HG03139 (cell line): Measurements from ENCODE around the gene GKN1.
"Not testable (repeated sequence)": the region's sequence is repeated elsewhere in the genome, so short reads cannot be mapped to it uniquely, and the experiment has no call there.

Experiments used
- ATAC-seq: cut with Tn5 transposase; IDR thresholded peaks from one replicate; pipeline ENCODE4 v1.9.1; 2021; ENCODE audit not compliant: unreplicated experiment

The GKN1 gene

GRCh38 chr2:68974251-68974650, at the start of gene GKN1:
Gene GKN1 (plus strand): TSS chr2:68974636. CDS start chr2:68974678, 42 bp downstream.
- no peak for ATAC-seq

- ATAC-seq = no peak
Measured at GRCh38 chr2:68925295-68925896, 49.0 kb upstream of the GKN1 start.

GRCh38 chr2:68926796-68927195, 47.6 kb upstream of the GKN1 start:
- no peak for ATAC-seq

GRCh38 chr2:68931149-68931711, 43.2 kb upstream of the GKN1 start:
- no peak for ATAC-seq

- ATAC-seq = no peak
Measured at GRCh38 chr2:68931799-68932198, 42.6 kb upstream of the GKN1 start.

GRCh38 chr2:68932402-68932801, 42.0 kb upstream of the GKN1 start:
- ATAC-seq = no peak

GRCh38 chr2:68934021-68934420, 40.4 kb upstream of the GKN1 start:
- ATAC-seq = no peak

GRCh38 chr2:68935471-68935870, 39.0 kb upstream of the GKN1 start:
- ATAC-seq = no peak

GRCh38 chr2:68936427-68936826, 38.0 kb upstream of the GKN1 start:
- no peak for ATAC-seq

GRCh38 chr2:68936889-68937288, 37.5 kb upstream of the GKN1 start:
- ATAC-seq = no peak

GRCh38 chr2:68937346-68938055, 36.9 kb upstream of the GKN1 start:
- ATAC-seq = no peak

GRCh38 chr2:68938938-68939337, 35.5 kb upstream of the GKN1 start:
- no peak for ATAC-seq

GRCh38 chr2:68939962-68940361, 34.5 kb upstream of the GKN1 start:
- ATAC-seq = no peak

- ATAC-seq = no peak
Measured at GRCh38 chr2:68940369-68940768, 34.1 kb upstream of the GKN1 start.

GRCh38 chr2:68942827-68943226, 31.6 kb upstream of the GKN1 start:
- no peak for ATAC-seq

- no peak for ATAC-seq
Measured at GRCh38 chr2:68943581-68944568, 30.6 kb upstream of the GKN1 start.

GRCh38 chr2:68946117-68946516, 28.3 kb upstream of the GKN1 start:
- ATAC-seq = no peak

GRCh38 chr2:68948710-68949109, 25.7 kb upstream of the GKN1 start:
- no peak for ATAC-seq

GRCh38 chr2:68951899-68952298, 22.5 kb upstream of the GKN1 start:
- ATAC-seq = no peak

- no peak for ATAC-seq
Measured at GRCh38 chr2:68952887-68953521, 21.4 kb upstream of the GKN1 start, which contains the start of gene GKN2. Gene GKN2 (minus strand): TSS chr2:68952893. CDS start chr2:68952861, 32 bp downstream.

GRCh38 chr2:68955432-68955831, 19.0 kb upstream of the GKN1 start:
- ATAC-seq = not testable (repeated sequence)
